ENCODE results near the gene ACBD4.

- TF ChIP-seq POLR2AphosphoS5 (IDR thresholded peaks at IDR 0.05) (no peak), CTCF (IDR thresholded peaks at IDR 0.05) (no peak), EP300 (IDR thresholded peaks at IDR 0.05) (no peak), POLR2A (IDR thresholded peaks at IDR 0.05) (no peak)
Measured at GRCh38 chr17:45177563-45177962, 42.1 kb downstream of the ACBD4 start.

All from upper lobe of left lung (tissue), 4 donors.